Neural cell (in vitro differentiated cells): Measurements from ENCODE around the gene HBA2.

ENCODE experiments used
- CTCF ChIP-seq: fragments of 450-650 bp; IDR thresholded peaks from 2 replicates; pipeline ENCODE4 v1.5.1; 2014; ENCODE audit warnings: antibody characterized with exemption, mild to moderate bottlenecking, moderate library complexity; ENCODE audit not compliant: poor library complexity, severe bottlenecking
- MXI1 ChIP-seq: fragments of 450-650 bp; conservative IDR thresholded peaks from 2 replicates; pipeline ENCODE4 v1.6.1; 2014; ENCODE audit warnings: antibody characterized with exemption, mild to moderate bottlenecking; ENCODE audit not compliant: poor library complexity, severe bottlenecking
- RAD21 ChIP-seq: fragments of 450-650 bp; conservative IDR thresholded peaks from 2 replicates; pipeline ENCODE4 v1.6.1; 2014; ENCODE audit warnings: antibody characterized with exemption, mild to moderate bottlenecking, moderate library complexity
- TAF1 ChIP-seq: IDR thresholded peaks from 2 replicates; pipeline ENCODE4 v1.6.1; 2012; ENCODE audit warnings: low read depth

- TF ChIP-seq CTCF: no peak
- TF ChIP-seq TAF1: no peak
- TF ChIP-seq MXI1: no peak
- no peak for TF ChIP-seq RAD21
These were observed 20.2 kb upstream of the HBA2 start, which contains the start of gene HBZ for GRCh38 chr16:152141-153128.
